Liver (tissue), 9 donors: ENCODE results near the gene PPP2R2C. TPM values are rescaled to one million over a fixed set of nuclear protein-coding genes. Genes with fewer than 3 reads are reported as not detected.

ENCODE experiments used
- DNase-seq: peaks from one replicate; pipeline ENCODE4 v3.0.0-alpha.2; 2017; ENCODE audit warnings: low spot score
- H3K27ac ChIP-seq, 2 donors: one replicate each; pipeline ENCODE4 v1.7.0; 2013; ENCODE audit warnings: inconsistent platforms in 2 of 2, low read length in 2 of 2, control low read depth in 1 of 2, low read depth in 1 of 2, mild to moderate bottlenecking in 1 of 2
- H3K27me3 ChIP-seq, 4 donors: one replicate each; pipeline versions ENCODE4 v1.6.1 to v1.7.0; 2013; ENCODE audit warnings: low read length in 3 of 4, inconsistent platforms in 1 of 4, mild to moderate bottlenecking in 1 of 4, moderate library complexity in 1 of 4; ENCODE audit not compliant: control insufficient read depth in 4 of 4, insufficient read depth in 4 of 4
- H3K36me3 ChIP-seq, 4 donors: one replicate each; pipeline versions ENCODE4 v1.6.1 to v1.7.0; 2013; ENCODE audit warnings: low read length in 3 of 4, mild to moderate bottlenecking in 3 of 4, low read depth in 1 of 4, moderate library complexity in 1 of 4; ENCODE audit not compliant: control insufficient read depth in 4 of 4, insufficient read depth in 3 of 4
- H3K4me1 ChIP-seq, 4 donors: one replicate each; pipeline versions ENCODE4 v1.6.1 to v1.7.0; 2013; ENCODE audit warnings: low read length in 3 of 4, mild to moderate bottlenecking in 3 of 4, moderate library complexity in 1 of 4; ENCODE audit not compliant: control insufficient read depth in 4 of 4, insufficient read depth in 4 of 4
- H3K4me3 ChIP-seq, 3 donors: one replicate each; pipeline versions ENCODE4 v1.6.1 to v1.7.0; 2013; ENCODE audit warnings: low read length in 3 of 3, control low read depth in 1 of 3, low read depth in 1 of 3, mild to moderate bottlenecking in 1 of 3
- H3K9ac ChIP-seq, 2 donors: one replicate each; pipeline ENCODE4 v1.7.0; 2013; ENCODE audit warnings: low read length in 2 of 2, mild to moderate bottlenecking in 2 of 2, moderate library complexity in 2 of 2, control low read depth in 1 of 2, low read depth in 1 of 2
- H3K9me3 ChIP-seq, 4 donors: one replicate each; pipeline versions ENCODE4 v1.6.1 to v1.7.0; 2013; ENCODE audit warnings: low read length in 3 of 4; ENCODE audit not compliant: control insufficient read depth in 4 of 4
- EGR1 ChIP-seq, 2 donors: IDR thresholded peaks; 2 replicates each; pipeline ENCODE4 v1.6.1; 2016 to 2018; ENCODE audit warnings: antibody characterized with exemption in 2 of 2, low read depth in 2 of 2
- FOXA1 ChIP-seq: IDR thresholded peaks from 2 replicates; pipeline ENCODE4 v1.6.1; 2016; ENCODE audit warnings: antibody characterized with exemption
- FOXA2 ChIP-seq: IDR thresholded peaks from 2 replicates; pipeline ENCODE4 v1.6.1; 2016; ENCODE audit warnings: antibody characterized with exemption
- GABPA ChIP-seq, 2 donors: IDR thresholded peaks in 1 of 2; conservative IDR thresholded peaks in 1 of 2; 2 replicates each; pipeline ENCODE4 v1.6.1; 2016; ENCODE audit warnings: antibody characterized with exemption in 2 of 2, mild to moderate bottlenecking in 1 of 2, moderate library complexity in 1 of 2
- HNF4A ChIP-seq, 2 donors: conservative IDR thresholded peaks; 2 replicates each; pipeline ENCODE4 v1.6.1; 2016; ENCODE audit warnings: antibody characterized with exemption in 2 of 2, mild to moderate bottlenecking in 2 of 2
- HNF4G ChIP-seq: IDR thresholded peaks from 2 replicates; pipeline ENCODE4 v1.6.1; 2016; ENCODE audit warnings: antibody characterized with exemption
- JUND ChIP-seq, 2 donors: IDR thresholded peaks; 2 replicates each; pipeline ENCODE4 v1.6.1; 2016; ENCODE audit warnings: antibody characterized with exemption in 2 of 2
- NR2F2 ChIP-seq: IDR thresholded peaks from 2 replicates; pipeline ENCODE4 v1.6.1; 2016; ENCODE audit warnings: antibody characterized with exemption
- RXRA ChIP-seq, 2 donors: IDR thresholded peaks; 2 replicates each; pipeline ENCODE4 v1.6.1; 2017 to 2018; ENCODE audit warnings: antibody characterized with exemption in 2 of 2, mild to moderate bottlenecking in 1 of 2
- SP1 ChIP-seq: IDR thresholded peaks from 2 replicates; pipeline ENCODE4 v1.6.1; 2018; ENCODE audit warnings: antibody characterized with exemption, mild to moderate bottlenecking
- TAF1 ChIP-seq: conservative IDR thresholded peaks from 2 replicates; pipeline ENCODE4 v1.6.1; 2016; ENCODE audit warnings: antibody characterized with exemption, mild to moderate bottlenecking
- YY1 ChIP-seq: IDR thresholded peaks from 2 replicates; pipeline ENCODE4 v1.6.1; 2016; ENCODE audit warnings: antibody characterized with exemption, mild to moderate bottlenecking
- WGBS: extraction: QIAGEN DNeasy Blood & Tissue Kit; methylation state at CpG from one replicate; pipeline ENCODE4 v1.1.7; 2013; 5-methylcytosine and 5-hydroxymethylcytosine counted together
- polyA plus RNA-seq, 2 donors: library from polyadenylated mRNA; stranded (reverse) in 1 of 2; unstranded in 1 of 2; fragments of 200-250 nt in 1 of 2; fragments of >200 nt in 1 of 2; fragmentation: Nextera tagmentation in 1 of 2; extraction: Ambion mirVana in 1 of 2; gene quantifications; one replicate each; pipeline versions ENCODE4 v1.2.1 to v1.2.3, GENCODE V29; 2013 to 2015
- total RNA-seq, 2 donors: library from RNA; depleted of rRNA; stranded (reverse); fragments of >200 nt; gene quantifications; one replicate each; pipeline ENCODE4 v1.2.3, GENCODE V29; 2014
- TF ChIP-seq, protein P1 (sequence below): IDR thresholded peaks from 2 replicates; pipeline ENCODE4 v1.6.1; 2016; ENCODE audit warnings: antibody characterized with exemption
- TF ChIP-seq, protein P2 (sequence below): IDR thresholded peaks from 2 replicates; pipeline ENCODE4 v1.6.1; 2016; ENCODE audit warnings: antibody characterized with exemption, mild to moderate bottlenecking
- TF ChIP-seq, protein P3 (sequence below): IDR thresholded peaks from 2 replicates; pipeline ENCODE4 v1.6.1; 2016; ENCODE audit warnings: antibody characterized with exemption
- TF ChIP-seq, protein P4 (sequence below): fragments of 150-350 bp; IDR thresholded peaks from 2 replicates; pipeline ENCODE4 v1.5.1; 2017; ENCODE audit warnings: improper control_type of control experiment, low read depth, low read length; ENCODE audit not compliant: missing input control
- TF ChIP-seq, protein P5 (sequence below): IDR thresholded peaks from 2 replicates; pipeline ENCODE4 v1.6.1; 2016; ENCODE audit warnings: antibody characterized with exemption
- donor health status: healthy.
- donor health status: healthy.
- donor health status: healthy.
- donor health status: healthy.
- donor health status: healthy.

PPP2R2C gene
- total and polyA plus RNA-seq, 4 donors: under 0.01 to 0.01 TPM; not detected in 2

DNA sequence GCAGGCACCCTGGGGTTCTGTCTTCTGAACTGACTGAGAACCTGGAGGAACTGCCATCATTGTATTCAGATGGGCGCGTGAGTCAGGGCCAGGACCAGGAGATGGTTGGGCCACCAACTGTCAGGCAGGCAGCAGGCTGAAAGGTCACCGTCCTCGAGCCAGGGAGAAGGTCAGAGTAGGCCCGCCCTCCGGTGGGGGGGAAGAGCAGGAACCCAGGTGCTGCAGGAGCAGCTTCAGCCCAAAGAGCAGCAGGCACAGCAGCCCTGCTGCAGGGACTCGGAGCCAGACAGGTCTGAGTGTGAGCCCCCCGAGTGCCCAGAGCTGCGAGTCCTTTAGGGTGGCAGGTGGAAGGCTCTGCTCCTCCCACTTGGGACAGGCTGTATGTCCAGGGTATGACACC lies 176.4 kb downstream of the PPP2R2C start:
- H3K4me3 ChIP-seq: no peak overlapping the region
- no peaks in the 10 kb centered on the region for H3K9me3 ChIP-seq
- WGBS: 87% methylated on average over 9 of the region's 9 CpGs
- peaks cover 0 to 42% (median 2%) of the 10 kb centered on the region in 4 donors for H3K36me3 ChIP-seq
- no peak overlapping the region for H3K9ac ChIP-seq
- TF ChIP-seq SP1: no peak
- TF ChIP-seq GABPA (IDR thresholded peaks at IDR 0.05 in 1 of 2, conservative IDR thresholded peaks at IDR 0.05 in 1 of 2): no peak
- no peak for TF ChIP-seq EGR1 (IDR thresholded peaks at IDR 0.05; ENCODE audit: low read depth in 2 of 2)
- TF ChIP-seq YY1: no peak
- TF ChIP-seq JUND (IDR thresholded peaks at IDR 0.05): no peak
- TF ChIP-seq, protein P1, sequence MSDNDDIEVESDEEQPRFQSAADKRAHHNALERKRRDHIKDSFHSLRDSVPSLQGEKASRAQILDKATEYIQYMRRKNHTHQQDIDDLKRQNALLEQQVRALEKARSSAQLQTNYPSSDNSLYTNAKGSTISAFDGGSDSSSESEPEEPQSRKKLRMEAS: no peak
- no peak for TF ChIP-seq FOXA2
- TF ChIP-seq HNF4G: no peak
- no peak for TF ChIP-seq RXRA (IDR thresholded peaks at IDR 0.05)
- TF ChIP-seq FOXA1: no peak
- no peak for TF ChIP-seq NR2F2
- TF ChIP-seq, protein P2, sequence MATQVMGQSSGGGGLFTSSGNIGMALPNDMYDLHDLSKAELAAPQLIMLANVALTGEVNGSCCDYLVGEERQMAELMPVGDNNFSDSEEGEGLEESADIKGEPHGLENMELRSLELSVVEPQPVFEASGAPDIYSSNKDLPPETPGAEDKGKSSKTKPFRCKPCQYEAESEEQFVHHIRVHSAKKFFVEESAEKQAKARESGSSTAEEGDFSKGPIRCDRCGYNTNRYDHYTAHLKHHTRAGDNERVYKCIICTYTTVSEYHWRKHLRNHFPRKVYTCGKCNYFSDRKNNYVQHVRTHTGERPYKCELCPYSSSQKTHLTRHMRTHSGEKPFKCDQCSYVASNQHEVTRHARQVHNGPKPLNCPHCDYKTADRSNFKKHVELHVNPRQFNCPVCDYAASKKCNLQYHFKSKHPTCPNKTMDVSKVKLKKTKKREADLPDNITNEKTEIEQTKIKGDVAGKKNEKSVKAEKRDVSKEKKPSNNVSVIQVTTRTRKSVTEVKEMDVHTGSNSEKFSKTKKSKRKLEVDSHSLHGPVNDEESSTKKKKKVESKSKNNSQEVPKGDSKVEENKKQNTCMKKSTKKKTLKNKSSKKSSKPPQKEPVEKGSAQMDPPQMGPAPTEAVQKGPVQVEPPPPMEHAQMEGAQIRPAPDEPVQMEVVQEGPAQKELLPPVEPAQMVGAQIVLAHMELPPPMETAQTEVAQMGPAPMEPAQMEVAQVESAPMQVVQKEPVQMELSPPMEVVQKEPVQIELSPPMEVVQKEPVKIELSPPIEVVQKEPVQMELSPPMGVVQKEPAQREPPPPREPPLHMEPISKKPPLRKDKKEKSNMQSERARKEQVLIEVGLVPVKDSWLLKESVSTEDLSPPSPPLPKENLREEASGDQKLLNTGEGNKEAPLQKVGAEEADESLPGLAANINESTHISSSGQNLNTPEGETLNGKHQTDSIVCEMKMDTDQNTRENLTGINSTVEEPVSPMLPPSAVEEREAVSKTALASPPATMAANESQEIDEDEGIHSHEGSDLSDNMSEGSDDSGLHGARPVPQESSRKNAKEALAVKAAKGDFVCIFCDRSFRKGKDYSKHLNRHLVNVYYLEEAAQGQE: no peak
- TF ChIP-seq TAF1: no peak
- TF ChIP-seq, protein P3, sequence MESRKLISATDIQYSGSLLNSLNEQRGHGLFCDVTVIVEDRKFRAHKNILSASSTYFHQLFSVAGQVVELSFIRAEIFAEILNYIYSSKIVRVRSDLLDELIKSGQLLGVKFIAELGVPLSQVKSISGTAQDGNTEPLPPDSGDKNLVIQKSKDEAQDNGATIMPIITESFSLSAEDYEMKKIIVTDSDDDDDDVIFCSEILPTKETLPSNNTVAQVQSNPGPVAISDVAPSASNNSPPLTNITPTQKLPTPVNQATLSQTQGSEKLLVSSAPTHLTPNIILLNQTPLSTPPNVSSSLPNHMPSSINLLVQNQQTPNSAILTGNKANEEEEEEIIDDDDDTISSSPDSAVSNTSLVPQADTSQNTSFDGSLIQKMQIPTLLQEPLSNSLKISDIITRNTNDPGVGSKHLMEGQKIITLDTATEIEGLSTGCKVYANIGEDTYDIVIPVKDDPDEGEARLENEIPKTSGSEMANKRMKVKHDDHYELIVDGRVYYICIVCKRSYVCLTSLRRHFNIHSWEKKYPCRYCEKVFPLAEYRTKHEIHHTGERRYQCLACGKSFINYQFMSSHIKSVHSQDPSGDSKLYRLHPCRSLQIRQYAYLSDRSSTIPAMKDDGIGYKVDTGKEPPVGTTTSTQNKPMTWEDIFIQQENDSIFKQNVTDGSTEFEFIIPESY: no peak
- TF ChIP-seq, protein P4, sequence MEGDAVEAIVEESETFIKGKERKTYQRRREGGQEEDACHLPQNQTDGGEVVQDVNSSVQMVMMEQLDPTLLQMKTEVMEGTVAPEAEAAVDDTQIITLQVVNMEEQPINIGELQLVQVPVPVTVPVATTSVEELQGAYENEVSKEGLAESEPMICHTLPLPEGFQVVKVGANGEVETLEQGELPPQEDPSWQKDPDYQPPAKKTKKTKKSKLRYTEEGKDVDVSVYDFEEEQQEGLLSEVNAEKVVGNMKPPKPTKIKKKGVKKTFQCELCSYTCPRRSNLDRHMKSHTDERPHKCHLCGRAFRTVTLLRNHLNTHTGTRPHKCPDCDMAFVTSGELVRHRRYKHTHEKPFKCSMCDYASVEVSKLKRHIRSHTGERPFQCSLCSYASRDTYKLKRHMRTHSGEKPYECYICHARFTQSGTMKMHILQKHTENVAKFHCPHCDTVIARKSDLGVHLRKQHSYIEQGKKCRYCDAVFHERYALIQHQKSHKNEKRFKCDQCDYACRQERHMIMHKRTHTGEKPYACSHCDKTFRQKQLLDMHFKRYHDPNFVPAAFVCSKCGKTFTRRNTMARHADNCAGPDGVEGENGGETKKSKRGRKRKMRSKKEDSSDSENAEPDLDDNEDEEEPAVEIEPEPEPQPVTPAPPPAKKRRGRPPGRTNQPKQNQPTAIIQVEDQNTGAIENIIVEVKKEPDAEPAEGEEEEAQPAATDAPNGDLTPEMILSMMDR: no peak
- TF ChIP-seq, protein P5, sequence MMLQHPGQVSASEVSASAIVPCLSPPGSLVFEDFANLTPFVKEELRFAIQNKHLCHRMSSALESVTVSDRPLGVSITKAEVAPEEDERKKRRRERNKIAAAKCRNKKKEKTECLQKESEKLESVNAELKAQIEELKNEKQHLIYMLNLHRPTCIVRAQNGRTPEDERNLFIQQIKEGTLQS: no peak
- TF ChIP-seq HNF4A (conservative IDR thresholded peaks at IDR 0.05): no peak
- peak; percentile 51 for DNase-seq
- H3K4me1 ChIP-seq: no peaks in the 10 kb centered on the region
- no peaks in the 10 kb centered on the region for H3K27me3 ChIP-seq
- H3K27ac ChIP-seq: no peak overlapping the region

DNA sequence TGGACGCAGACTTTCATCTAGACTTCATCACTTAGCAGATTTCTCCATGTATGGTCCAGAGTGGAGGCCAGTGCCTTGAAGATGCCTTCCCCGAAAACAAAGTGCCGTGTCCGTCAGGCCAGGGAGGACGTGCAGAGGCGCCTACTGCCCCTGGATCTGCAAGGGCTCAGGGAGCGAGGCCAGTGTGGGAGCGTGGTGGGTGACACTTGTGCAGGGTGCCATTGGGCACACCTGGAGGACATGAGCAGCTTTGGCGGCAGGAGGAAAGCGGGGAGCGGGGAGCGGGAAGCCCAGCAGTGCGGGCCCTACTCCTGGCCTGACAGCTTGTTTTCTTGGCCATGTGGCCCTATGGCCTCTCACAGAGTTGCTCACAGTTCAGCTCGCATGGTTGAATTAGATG lies 176.9 kb downstream of the PPP2R2C start:
- Histone ChIP-seq H3K27me3 (no peaks in the 10 kb centered on the region), H3K27ac (no peak overlapping the region), H3K9ac (no peak overlapping the region), H3K36me3 (peaks cover 0 to 39% (median 1%) of the 10 kb centered on the region in 4 donors), H3K4me1 (no peaks in the 10 kb centered on the region), H3K9me3 (no peaks in the 10 kb centered on the region), H3K4me3 (no peak overlapping the region)
- WGBS: 99% methylated on average over 14 of the region's 14 CpGs
- no peak for DNase-seq
- TF ChIP-seq EGR1 (IDR thresholded peaks at IDR 0.05; ENCODE audit: low read depth in 2 of 2) (no peak), FOXA1 (no peak)
- TF ChIP-seq, protein P3: no peak
- TF ChIP-seq, protein P2: no peak
